Dermis blood vessel endothelial cell (primary cell): ENCODE results near the gene UBQLNL. TPM values are rescaled to one million over a fixed set of nuclear protein-coding genes. Genes with fewer than 3 reads are reported as not detected.

ENCODE experiments used
- DNase-seq: peaks from one replicate; pipeline ENCODE4 v3.0.0; 2010
- total RNA-seq: library from RNA; depleted of rRNA; stranded (reverse); fragments of >200 nt; gene quantifications from 2 replicates; pipeline ENCODE4 v1.2.3, GENCODE V29; 2014

The UBQLNL gene
- total RNA-seq, result 0.05 TPM in 1 of 2 replicates, not detected in the other

GRCh38 chr11:5516599-5516998 lies at the start of gene UBQLNL:
Gene UBQLNL (minus strand): TSS chr11:5516699. CDS start chr11:5516441, 258 bp downstream.
- DNase-seq, result no peak

- no peak for DNase-seq
Measured at GRCh38 chr11:5564259-5565019, 47.9 kb upstream of the UBQLNL start.

- DNase-seq, result no peak
Measured at GRCh38 chr11:5557751-5558150, 41.3 kb upstream of the UBQLNL start.

- DNase-seq, result no peak
Measured at GRCh38 chr11:5556596-5557188, 40.2 kb upstream of the UBQLNL start.

GRCh38 chr11:5553343-5553742 lies 36.8 kb upstream of the UBQLNL start:
- no peak for DNase-seq

- DNase-seq, result no peak
Measured at GRCh38 chr11:5550440-5551095, 34.1 kb upstream of the UBQLNL start.

GRCh38 chr11:5548440-5548839 lies 31.9 kb upstream of the UBQLNL start, which contains the start of gene OR52H1:
Gene OR52H1 (minus strand): TSS chr11:5548540. CDS start chr11:5545505, 3,035 bp downstream.
- DNase-seq, result no peak

- DNase-seq, result no peak
Measured at GRCh38 chr11:5547982-5548381, 31.5 kb upstream of the UBQLNL start.

- no peak for DNase-seq
Measured at GRCh38 chr11:5546457-5546856, 30.0 kb upstream of the UBQLNL start.

- DNase-seq, result no peak
Measured at GRCh38 chr11:5541427-5541826, 24.9 kb upstream of the UBQLNL start.

GRCh38 chr11:5536482-5536881 lies 20.0 kb upstream of the UBQLNL start:
- DNase-seq, result no peak

- no peak for DNase-seq
Measured at GRCh38 chr11:5534046-5534445, 17.5 kb upstream of the UBQLNL start.

GRCh38 chr11:5531053-5531831 lies 14.7 kb upstream of the UBQLNL start:
- no peak for DNase-seq

GRCh38 chr11:5528495-5528894 lies 12.0 kb upstream of the UBQLNL start:
- no peak for DNase-seq

GRCh38 chr11:5527716-5528115 lies 11.2 kb upstream of the UBQLNL start:
- DNase-seq, result no peak

GRCh38 chr11:5524756-5525155 lies 8.3 kb upstream of the UBQLNL start:
- no peak for DNase-seq

- no peak for DNase-seq
Measured at GRCh38 chr11:5522308-5522707, 5.8 kb upstream of the UBQLNL start.

GRCh38 chr11:5521540-5521939 lies 5.0 kb upstream of the UBQLNL start:
- no peak for DNase-seq

GRCh38 chr11:5514841-5515240 lies 1.7 kb downstream of the UBQLNL start:
- DNase-seq, result no peak

- DNase-seq, result no peak
Measured at GRCh38 chr11:5509803-5510202, 6.7 kb downstream of the UBQLNL start, which contains the start of gene UBQLN3. Gene UBQLN3 (minus strand): TSS chr11:5509957. CDS start chr11:5509558, 399 bp downstream.

- DNase-seq, result no peak
Measured at GRCh38 chr11:5508605-5509004, 7.9 kb downstream of the UBQLNL start.

GRCh38 chr11:5507933-5508305 lies 8.6 kb downstream of the UBQLNL start:
- no peak for DNase-seq
